BJ (cell line): ENCODE results near the gene CTNND2. TPM values are rescaled to one million over a fixed set of nuclear protein-coding genes. Genes with fewer than 3 reads are reported as not detected.

ENCODE experiments used
- CTCF ChIA-PET: fragments of 350-600 bp; formaldehyde crosslinking; extraction: SDS; loops from one replicate; lab custom pipeline; 2021; ENCODE audit warnings: antibody characterized with exemption, inconsistent platforms; lab: Yijun Ruan, JAX
- POLR2A ChIA-PET: fragments of 300-600 bp; sonication (Branson Sonifier 250); formaldehyde crosslinking; extraction: SDS; loops from one replicate; lab custom pipeline; 2021; ENCODE audit warnings: antibody characterized with exemption; lab: Charles Lee
- DNase-seq: peaks from one replicate; pipeline ENCODE4 v3.0.0-alpha.2; 2011; ENCODE audit warnings: low read depth
- H3K27me3 ChIP-seq: 2 replicates; pipeline ENCODE4 v1.6.0; 2011; ENCODE audit warnings: low read length; ENCODE audit not compliant: control insufficient read depth, insufficient read depth
- H3K36me3 ChIP-seq: 2 replicates; pipeline ENCODE4 v1.5.1; 2011; ENCODE audit warnings: low read length; ENCODE audit not compliant: control insufficient read depth, insufficient read depth
- H3K4me3 ChIP-seq: 2 replicates; pipeline ENCODE4 v1.5.1; 2011; ENCODE audit warnings: low read depth, mild to moderate bottlenecking, control low read depth, low read length
- polyA plus RNA-seq: library from polyadenylated mRNA; depleted of rRNA; stranded (reverse); fragments of >200 nt; gene quantifications from 2 replicates; pipeline ENCODE4 v1.2.3, GENCODE V29; 2011
- TF ChIP-seq, protein P1 (sequence below): IDR thresholded peaks from 2 replicates; pipeline ENCODE4 v1.5.1; 2011; ENCODE audit warnings: low read depth, mild to moderate bottlenecking, control low read depth, inconsistent platforms, low read length, moderate library complexity; ENCODE audit not compliant: insufficient read depth

CTNND2 gene
- polyA plus RNA-seq, 1 experiment: not detected

- no peak for DNase-seq
- Histone ChIP-seq H3K36me3 (no peaks in the 10 kb centered on the region), H3K27me3 (no peaks in the 10 kb centered on the region), H3K4me3 (no peak overlapping the region)
- TF ChIP-seq, protein P1, sequence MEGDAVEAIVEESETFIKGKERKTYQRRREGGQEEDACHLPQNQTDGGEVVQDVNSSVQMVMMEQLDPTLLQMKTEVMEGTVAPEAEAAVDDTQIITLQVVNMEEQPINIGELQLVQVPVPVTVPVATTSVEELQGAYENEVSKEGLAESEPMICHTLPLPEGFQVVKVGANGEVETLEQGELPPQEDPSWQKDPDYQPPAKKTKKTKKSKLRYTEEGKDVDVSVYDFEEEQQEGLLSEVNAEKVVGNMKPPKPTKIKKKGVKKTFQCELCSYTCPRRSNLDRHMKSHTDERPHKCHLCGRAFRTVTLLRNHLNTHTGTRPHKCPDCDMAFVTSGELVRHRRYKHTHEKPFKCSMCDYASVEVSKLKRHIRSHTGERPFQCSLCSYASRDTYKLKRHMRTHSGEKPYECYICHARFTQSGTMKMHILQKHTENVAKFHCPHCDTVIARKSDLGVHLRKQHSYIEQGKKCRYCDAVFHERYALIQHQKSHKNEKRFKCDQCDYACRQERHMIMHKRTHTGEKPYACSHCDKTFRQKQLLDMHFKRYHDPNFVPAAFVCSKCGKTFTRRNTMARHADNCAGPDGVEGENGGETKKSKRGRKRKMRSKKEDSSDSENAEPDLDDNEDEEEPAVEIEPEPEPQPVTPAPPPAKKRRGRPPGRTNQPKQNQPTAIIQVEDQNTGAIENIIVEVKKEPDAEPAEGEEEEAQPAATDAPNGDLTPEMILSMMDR: no peak
- ChIA-PET POLR2A (no interaction called here), CTCF (no interaction called here)
Measured at GRCh38 chr5:11704916-11705315, 199.3 kb downstream of the CTNND2 start.

- Histone ChIP-seq H3K4me3 (no peak overlapping the region), H3K27me3 (no peaks in the 10 kb centered on the region), H3K36me3 (no peaks in the 10 kb centered on the region)
- POLR2A ChIA-PET: no interaction called here
- TF ChIP-seq, protein P1: no peak
- DNase-seq: no peak
- CTCF ChIA-PET: no interaction called here
Measured at GRCh38 chr5:11700391-11700790, 203.9 kb downstream of the CTNND2 start.

DNA sequence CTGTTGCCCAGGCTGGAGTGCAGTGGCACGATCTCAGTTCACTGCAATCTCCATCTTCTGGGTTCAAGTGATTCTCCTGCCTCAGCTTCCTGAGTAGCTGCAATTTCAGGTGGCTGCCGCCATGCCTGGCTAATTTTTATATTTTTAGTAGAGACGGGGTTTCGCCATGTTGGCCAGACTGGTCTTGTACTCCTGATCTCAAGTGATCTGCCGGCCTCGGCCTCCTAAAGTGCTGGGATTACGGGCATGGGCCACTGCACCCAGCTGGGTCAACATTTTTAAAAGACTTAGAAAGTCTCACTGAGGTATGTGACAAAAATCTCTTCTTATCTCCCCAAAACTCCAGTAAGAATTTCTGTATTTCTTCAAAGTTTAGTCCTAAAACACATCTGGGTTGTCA, 211.6 kb downstream of the CTNND2 start:
- no peak for DNase-seq
- TF ChIP-seq, protein P1: no peak
- no peaks in the 10 kb centered on the region for H3K27me3 ChIP-seq
- no peaks in the 10 kb centered on the region for H3K36me3 ChIP-seq
- H3K4me3 ChIP-seq: no peak overlapping the region
- ChIA-PET POLR2A (no interaction called here), CTCF (no interaction called here)

GRCh38 chr5:11687498-11687897, 216.7 kb downstream of the CTNND2 start:
- ChIA-PET POLR2A (no interaction called here), CTCF (no interaction called here)
- H3K27me3 ChIP-seq: no peaks in the 10 kb centered on the region
- no peak for DNase-seq
- H3K36me3 ChIP-seq: no peaks in the 10 kb centered on the region
- H3K4me3 ChIP-seq: no peak overlapping the region
- TF ChIP-seq, protein P1: no peak

- ChIA-PET POLR2A (no interaction called here), CTCF (no interaction called here)
- no peak for DNase-seq
- Histone ChIP-seq H3K27me3 (no peaks in the 10 kb centered on the region), H3K4me3 (no peak overlapping the region), H3K36me3 (no peaks in the 10 kb centered on the region)
- TF ChIP-seq, protein P1: no peak
Measured at GRCh38 chr5:11684607-11685006, 219.6 kb downstream of the CTNND2 start.
